Stimulated activated CD4-positive, alpha-beta T cell treated with anti-CD3 and anti-CD28 coated beads, Interleukin-2, amount 100 ng/mL, for 48 hours (primary cell): ENCODE measurements around the gene SPTBN1.

Source experiments
- DNase-seq, 2 donors: peaks; one replicate each; pipeline ENCODE4 v3.0.0-alpha.2; 2020

Gene SPTBN1

DNA sequence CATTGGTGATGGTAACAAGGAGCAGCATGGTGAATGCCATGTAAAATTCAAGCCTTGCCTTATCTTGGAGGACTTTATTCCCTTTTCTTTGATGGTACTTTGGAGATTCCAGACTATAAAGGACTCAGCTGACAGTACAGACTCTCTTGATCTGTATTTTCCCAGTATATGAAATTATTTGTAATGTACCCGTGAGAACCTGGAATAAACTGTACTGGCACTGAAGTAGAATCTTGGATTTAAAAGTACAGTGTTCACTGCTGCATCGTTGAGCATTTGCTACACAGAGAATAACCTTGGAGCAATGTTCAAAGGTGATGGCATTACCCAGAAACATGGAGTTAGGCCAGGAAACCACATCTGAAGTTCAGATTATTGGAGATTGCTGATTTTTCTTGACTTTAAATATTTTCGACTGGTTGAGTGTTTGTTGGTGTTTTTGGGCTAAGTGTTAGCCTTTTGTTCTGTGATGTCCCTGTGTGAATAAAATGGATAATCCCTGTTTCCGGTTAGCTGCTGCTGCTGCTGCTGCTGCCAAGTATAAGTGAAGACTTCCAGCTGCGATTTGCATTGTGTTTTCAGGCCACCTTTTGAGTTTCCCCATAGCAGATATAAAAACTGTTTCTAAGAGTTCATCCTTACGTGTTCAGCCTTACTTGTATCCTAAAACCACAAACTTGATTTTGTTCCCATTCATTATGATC lies 122.0 kb downstream of the SPTBN1 start:
- DNase-seq = no peak

DNA sequence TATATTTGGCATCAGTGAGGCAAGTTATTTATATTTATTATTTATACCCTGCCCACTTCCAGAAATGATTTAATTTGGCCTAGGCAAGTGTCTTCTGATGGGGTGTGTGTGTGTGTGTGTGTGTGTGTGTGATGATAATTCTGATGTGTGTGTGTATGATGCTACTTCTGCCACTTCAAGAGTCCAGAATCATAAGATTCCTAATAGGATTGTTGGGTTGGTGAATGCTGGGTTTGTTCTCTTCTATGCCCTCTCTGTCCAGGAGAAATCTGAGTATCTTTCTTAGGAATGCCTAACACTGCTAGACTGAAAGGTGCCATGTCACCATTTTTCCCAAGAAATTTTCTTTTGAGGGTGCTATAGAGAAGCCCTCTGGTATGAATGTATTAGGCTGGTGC lies 122.5 kb downstream of the SPTBN1 start:
- DNase-seq = no peak

DNA sequence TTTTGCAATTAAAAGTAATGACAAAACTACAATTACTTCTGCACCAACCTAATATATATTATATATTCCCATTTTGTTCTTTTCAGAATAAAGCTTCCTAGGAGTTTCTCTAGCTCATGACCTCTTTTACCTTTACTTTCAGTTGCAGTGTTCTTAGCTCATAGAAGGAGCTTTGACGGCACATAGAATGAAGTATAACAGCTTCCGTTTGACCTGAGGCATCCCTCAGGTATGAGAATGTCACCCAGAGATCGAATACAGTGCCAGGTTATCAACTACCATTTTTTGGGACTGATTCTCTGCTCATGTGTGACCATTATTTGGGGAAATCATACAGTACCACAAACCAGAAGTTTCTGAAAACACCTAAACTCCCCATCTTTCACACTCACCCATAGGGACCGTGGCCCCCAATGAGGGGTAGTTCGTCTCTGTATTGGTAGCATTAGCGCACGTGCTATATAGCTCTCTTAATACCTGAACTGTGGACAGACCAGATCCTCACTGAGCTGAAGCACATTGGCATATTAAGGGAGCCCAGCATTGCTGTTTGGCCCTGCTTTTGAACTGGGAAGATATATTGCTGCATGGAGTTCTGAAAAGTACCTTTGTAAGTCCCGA lies 123.0 kb downstream of the SPTBN1 start:
- DNase-seq = no peak

DNA sequence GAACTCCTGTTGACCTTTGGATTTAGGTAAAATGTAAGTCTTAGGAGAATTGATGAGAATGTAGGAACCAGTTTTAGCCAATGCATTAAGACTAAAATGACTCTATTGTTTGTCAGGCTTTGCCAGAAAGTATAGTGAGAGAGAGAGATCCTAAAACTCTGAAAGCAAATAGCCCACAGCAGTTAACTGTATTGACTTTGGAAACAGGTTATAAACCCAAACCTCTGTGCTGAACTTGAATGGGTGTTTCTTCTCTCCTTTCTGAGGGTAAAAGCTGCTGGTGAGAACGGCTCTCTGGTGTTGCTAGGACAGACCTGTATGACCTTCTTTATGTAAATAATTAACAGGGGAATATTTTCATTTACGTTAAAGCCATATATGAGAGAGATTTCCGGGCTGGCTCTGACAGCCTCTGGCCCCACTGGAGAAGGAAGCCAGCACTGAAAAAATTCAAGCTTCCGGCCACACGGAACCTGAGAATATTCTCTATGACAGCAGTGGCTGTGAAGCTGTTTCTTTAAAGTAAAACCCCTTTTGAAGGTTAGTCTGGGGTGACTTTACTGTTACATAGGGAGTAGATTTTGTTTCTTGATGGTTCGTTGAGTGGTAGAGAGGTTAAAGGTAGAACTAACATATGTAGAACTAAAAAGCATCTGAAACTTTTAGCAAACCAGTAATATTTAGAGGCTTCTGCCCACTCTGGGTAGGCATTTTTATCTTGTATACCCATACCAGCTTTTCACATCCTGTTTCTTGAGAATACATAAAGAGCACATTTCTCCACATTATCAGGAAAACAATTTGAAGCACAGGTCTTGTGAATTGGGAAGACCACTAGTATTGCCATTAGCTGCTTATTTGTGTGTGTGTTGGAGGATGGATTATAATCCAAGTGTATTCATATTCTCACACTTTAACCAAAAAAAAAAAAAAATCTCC lies 123.8 kb downstream of the SPTBN1 start:
- no peak for DNase-seq

DNA sequence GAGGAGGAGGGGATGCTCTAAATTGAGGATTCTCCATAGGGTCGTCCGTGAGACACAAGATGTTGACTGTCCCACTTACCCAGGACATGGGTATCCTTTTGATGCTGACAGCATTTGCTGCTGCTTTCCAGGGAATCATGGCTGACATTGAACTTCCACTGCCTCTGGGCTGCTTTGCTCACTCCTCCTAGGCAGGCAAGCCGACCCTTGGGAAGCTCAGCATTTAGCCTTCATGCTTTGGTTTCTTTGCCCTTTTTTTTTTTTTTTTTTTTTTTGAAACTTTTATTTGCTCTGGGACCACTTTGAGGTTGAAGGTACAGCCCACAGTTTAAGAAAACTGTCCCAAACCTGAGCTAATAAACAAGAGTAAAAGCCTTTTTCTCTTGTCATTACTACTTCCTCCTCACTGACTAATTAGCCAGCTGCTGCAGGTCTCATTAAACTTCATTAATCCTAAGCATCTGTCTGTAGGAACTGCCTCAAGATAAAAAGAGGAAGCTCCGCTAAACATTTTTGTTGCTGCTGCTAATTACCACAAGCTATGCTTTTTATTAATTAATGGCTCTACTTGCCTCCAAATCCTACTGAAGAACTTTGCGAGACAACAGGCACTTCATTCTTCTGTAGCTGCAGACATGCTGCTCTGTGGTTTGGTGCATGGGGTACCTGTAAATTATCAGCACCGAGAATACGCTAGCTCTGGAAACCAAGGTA lies 125.4 kb downstream of the SPTBN1 start:
- DNase-seq = no peak

DNA sequence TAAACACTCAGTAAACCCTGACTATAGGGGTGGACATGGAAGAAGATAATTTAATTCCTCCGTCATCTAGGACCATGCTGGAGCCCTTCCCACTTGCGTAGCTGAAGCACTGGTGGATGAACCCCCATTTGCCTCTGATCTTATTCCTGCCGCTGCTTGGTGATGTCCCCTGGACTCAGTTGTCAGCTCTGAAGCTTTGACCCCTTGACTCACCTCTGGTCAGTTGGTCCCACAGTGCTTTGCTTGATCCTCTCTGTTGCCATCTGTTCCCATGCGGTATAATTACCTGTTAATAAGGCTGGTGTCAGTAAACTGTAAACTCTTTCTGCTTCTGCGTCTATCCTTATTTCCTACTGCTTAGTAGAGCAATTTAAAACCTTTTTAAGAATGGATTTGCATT lies 126.9 kb downstream of the SPTBN1 start:
- no peak for DNase-seq

DNA sequence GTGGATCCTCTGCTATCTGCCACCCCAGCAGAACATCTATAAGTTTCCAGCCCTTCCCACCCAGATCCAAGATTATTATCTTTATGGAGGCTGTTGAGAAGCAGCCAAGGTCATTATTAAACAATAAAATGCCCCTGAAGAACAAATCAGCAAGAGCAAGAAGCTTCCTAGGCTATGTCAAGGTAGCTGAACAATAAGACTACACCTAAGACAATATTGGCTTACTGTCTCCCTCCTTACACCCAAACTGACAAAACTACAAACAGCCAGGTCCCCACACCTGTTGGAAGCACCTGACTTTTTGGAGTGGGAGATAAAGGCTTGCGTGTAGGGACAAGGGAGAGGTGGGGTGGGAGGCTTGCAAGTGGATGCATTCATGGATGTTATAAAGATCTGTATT lies 128.5 kb downstream of the SPTBN1 start:
- DNase-seq = no peak

DNA sequence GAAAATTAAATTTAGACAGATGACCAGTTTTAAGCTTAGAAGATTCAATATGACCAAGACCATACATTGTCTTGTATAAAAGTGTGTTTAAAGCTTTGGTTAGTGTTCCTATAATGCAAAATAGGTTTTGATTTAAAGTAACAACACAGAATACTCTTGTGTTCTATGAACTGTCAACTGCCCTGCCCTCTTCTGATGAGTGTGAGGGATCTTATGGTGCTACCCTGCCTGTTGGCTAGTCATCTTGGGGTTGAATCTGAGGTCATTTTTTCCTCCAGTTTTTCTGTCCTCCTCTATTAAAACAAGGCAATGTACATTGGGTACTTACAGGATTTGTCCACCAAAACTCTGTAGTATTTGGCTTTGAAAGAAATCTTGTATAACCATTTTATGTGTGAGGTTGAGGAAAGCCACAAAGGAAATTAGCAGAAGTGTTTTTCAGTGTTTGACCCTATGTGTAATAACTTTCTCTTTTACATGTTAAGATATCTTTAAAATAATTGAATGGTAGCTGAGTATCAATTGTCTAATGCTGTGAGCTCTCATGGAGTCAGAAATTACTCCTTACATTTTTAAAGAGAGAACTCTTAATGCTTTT lies 129.1 kb downstream of the SPTBN1 start:
- DNase-seq = no peak

DNA sequence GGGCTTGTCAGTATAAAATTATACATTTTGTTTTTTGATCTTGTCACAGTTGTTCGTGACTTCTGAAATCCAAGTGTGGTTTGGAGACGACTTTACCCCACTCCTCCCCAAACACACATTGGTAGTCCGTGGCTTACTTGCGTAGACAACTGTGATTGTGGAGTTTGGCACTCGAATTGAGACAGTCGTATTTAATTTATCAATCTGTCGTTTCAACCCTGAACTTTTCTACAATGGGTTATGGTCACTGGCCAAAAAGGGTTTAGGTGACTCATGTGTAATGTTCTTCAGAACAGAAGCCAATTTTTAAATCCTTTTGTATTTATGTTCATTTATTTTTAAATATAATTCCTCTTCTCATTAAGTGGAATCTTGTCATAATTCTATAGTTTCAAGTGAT lies 129.9 kb downstream of the SPTBN1 start:
- DNase-seq = no peak

DNA sequence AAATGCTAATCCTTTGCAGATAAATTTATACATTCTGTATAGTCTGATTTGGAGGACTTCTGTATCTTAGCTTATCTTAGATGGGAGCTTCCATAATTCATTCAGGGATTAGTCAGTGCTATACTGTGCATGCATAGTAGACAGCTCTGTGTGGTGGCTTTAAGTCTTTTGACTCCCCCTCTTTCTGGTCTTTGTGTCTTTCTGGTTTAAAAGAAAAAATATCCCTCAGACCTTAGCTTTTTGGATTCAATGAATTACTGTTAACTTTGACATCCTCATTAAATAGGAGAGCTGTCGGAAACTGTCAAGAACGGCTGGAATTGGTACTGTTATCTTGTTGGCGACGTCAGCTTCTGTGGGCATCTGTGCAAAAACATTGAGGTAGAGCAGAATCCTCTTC lies 130.4 kb downstream of the SPTBN1 start:
- no peak for DNase-seq

DNA sequence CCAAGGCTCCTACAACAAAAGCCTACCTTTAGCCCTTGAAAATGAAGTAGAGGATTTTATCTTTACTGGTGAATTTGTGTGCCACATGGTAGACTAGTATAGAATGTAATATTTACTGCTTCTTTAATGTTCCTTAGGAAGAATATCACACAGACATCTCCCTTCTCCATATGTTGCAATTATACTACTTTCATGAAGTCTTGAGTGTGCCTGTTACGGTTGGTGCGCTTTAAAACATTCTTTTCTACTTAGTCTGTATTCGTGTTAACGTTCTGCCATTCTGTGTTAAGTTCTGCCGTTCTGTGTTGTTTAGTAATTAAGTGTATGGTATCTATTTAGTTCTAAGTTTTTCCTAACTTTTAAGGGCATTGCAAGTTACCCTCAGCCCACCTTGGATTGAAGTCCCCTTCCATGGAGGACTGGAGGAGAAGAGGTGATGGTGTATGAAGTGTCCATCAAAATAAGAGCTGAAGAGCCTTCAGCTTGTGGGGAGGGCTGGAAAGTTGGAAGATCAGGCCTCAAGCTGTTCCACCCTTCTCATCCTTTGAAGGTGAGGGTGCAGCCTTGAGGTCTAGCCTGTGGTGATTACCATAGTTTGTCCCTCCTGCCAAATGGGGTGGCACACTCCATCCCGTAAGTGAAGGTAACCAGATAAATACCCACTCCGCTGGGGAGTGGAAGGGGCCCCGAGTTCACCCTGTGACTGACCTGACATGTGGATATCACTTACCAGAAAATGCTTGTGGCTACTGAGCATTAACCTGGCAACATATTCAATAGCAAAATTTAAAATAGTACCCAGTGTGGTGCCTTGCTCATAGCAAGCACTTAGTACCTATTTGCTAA lies 131.3 kb downstream of the SPTBN1 start:
- DNase-seq = no peak

DNA sequence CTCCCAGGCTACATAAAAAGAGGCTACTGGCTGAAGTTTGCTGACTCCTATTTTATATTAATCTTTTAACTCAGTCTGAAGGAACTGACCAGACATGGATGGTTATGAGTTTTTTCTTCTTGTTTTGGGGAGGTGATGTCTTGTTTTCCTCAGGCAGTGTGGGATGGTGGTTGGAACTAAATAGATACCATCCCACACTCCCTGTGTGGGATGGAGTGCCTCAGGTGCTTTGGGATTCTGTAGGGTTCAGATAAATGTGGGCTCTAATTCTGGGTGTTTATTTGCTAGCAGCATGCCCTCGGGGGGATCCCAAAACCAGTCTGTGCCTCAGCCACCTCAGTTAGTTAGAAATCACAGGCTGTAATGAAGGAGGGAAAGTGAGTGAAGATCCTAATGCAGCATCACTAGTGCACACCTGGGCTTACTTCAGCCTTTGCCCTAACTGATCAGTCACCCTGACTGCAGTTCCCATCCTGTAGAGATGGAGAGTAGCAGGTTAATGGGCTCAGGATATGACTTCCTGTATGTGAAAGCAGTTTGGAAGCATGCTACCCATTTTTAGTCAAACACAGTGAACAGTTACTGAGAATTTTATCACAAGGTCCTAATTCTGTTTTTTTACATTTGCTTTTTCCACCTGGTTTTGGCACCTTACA lies 132.2 kb downstream of the SPTBN1 start:
- no peak for DNase-seq

DNA sequence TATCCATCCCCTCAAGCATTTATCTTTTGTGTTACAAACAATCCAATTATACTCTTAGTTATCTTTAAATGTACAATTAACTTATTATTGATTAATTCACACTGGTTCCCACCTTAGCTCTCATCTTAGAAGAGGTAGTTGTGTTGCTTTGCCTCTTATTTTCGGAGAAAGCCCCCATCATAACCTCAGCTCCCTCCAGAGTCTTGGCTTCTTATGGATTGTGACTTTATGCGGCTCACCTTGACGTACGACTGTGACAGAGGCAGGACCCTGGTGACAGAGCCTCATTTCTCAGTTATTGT lies 132.9 kb downstream of the SPTBN1 start:
- DNase-seq = no peak

DNA sequence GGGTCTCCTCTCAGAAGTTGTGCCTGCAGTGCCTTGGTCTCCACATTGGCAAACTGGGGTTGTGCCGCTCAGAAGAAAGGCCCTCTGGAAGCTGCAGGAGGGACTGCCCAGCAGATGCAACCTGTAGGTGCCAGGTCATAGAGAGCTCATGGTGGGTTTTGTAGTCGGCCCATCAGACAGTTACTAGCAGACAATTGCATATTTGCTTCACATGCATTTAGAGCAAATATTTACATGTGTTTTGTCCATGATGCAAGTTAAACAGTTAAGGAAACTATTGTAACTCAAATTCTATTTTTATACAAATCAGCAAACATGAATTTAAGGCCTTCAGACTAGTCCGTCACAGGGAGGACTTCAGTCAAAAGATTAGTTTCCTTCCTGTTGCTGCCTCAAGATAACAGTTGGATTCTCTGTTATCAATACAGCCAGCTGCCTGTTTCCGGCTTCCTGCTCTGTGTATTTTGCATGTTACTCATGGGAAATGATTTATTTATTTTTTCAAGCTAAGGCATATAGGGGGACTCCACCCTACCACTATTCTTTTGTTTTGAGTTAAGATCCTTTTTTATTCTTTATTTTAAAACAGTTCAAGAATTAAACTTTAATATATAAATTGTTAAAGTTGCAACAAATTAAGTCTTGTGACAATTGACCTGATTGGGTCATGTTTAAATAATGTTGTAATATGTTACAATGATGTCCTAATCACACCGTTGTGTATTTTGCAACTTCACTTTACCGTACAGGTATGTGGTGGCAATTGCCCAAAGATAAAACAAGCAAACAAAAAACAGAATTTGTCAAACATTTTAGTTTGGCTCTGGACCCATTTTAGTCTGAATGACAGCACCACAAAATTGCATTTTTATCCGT lies 133.5 kb downstream of the SPTBN1 start:
- DNase-seq = no peak

DNA sequence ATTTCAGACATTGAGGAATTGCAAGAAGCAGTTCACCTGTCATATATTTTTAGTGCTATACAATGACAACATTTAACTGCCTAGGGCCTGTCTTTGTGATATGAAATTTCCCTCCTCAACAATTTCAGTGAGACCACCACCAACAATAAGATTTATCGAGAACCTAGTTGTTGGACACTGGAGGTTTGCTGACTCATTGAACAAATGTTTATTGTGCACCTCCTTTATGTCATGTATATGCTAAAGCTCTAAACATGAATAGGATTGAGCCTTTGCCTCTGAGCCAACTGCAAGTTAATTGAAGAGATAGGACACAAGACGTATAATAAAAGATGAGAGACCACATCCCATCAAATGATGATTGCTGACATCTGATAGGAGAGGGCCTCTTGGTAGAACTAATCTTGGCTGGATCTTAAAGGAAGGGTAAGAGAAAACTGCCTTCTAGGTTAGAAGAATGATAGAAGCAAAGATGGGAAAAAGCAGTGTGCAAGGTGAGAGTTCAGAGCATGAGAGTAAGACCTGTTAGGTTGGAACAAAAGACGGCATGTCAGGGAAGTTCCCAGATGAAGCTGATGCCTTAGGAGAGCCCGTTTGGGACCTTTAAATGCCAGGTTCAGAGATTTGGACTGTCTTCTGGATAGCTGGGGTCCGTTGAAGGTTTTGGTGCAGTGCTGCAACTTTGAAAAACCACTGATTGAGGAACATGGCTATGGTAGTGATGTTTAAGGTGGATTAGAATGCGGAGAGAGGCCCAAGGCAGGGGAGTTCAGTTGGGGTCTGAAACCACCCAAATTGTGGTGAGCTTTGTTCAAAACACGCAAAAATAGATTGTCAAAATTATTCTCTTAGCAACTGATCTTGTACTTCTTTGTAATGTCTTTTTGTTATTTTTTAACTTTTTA lies 134.3 kb downstream of the SPTBN1 start:
- no peak for DNase-seq

DNA sequence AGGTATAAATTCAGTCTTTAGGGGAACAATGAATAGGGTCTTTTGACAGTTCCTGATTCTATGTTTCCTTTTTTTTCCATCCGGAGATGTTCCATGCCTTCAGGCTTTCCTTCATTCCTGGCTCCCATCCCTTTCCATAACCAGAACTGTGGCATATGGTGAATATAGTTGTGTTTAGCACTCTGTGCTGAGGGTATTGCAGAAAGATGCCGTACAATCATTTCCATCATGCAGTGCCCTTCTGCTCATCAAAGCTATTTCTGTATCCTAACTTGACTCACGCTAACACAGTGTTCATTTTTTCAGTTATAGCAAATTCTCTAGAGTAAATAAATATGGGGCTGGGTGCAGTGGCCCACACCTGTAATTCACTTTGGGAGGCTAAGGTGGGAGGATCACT lies 135.4 kb downstream of the SPTBN1 start:
- DNase-seq = no peak

DNA sequence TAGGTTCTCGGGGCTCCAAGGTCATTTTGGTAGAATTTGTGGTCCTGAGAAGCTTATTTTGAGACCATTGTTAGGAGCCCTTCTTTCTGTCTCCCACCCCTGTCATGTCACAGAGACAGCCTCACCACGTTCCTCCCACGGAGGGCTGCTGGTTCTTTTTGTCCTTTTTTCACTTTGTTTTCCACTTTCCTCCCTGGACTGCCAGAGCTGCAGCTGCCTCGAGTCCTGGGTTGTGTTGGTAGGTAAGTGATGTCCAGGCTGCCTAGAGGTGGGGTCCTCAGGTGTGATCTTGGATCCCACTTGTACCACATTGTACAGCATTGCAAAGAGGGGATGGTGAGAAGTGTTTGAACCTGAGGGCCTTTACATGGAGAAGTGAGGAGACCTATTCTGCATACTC lies 137.1 kb downstream of the SPTBN1 start:
- DNase-seq = no peak

DNA sequence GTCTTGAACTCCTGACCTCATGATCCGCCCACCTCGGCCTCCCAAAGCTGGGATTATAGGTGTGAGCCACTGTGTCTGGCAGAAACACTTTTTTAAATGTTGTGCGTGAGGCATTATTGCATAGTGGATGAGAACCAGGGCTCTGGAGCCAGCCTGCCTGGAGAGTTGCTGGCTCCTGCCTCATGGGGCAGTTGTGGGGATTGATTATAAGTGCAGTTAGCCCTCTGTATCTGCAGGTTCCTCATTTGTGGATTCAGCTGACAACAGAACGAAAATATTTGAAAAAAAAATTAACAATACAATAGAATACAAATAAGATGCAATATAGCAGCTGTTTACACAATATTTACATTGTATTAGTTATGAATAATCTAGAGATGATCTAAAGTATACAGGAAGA lies 137.9 kb downstream of the SPTBN1 start:
- no peak for DNase-seq

DNA sequence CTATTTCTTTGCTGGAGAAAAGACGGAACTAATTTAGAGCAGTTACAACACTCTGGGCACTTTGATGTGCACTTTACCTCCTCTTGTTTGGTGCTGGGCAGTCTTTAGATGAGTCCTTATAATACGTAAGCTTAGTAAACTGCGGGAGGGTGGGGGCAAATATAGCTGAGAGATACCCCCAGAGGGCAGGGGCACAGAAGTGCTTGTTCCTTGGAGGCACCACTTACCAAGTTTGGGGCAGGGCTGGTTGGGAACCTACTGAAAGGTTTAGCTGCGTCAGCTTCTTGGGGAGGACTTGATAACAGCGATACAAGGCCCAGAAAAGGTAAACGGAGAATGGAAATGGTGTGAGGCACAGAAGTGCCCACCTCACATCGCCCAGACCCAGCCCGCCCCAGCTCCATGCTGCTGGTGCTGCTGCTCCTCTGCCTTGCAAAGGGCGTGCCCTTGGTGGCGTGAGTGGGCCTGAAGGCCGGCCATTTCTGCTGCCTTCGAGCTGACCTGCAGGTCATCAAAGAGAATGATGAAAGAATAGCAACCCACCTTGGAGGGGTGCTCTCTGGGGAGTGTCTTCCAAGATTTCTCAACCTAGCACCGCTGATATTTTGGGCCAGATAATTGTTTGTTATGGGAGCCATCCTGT lies 139.2 kb downstream of the SPTBN1 start:
- DNase-seq = no peak
